HG03097 (cell line): ENCODE results near the gene PLPP2.

Experiments used
- ATAC-seq: cut with Tn5 transposase; IDR thresholded peaks from one replicate; pipeline ENCODE4 v1.9.1; 2021; ENCODE audit not compliant: unreplicated experiment, low FRiP score

The PLPP2 gene

DNA sequence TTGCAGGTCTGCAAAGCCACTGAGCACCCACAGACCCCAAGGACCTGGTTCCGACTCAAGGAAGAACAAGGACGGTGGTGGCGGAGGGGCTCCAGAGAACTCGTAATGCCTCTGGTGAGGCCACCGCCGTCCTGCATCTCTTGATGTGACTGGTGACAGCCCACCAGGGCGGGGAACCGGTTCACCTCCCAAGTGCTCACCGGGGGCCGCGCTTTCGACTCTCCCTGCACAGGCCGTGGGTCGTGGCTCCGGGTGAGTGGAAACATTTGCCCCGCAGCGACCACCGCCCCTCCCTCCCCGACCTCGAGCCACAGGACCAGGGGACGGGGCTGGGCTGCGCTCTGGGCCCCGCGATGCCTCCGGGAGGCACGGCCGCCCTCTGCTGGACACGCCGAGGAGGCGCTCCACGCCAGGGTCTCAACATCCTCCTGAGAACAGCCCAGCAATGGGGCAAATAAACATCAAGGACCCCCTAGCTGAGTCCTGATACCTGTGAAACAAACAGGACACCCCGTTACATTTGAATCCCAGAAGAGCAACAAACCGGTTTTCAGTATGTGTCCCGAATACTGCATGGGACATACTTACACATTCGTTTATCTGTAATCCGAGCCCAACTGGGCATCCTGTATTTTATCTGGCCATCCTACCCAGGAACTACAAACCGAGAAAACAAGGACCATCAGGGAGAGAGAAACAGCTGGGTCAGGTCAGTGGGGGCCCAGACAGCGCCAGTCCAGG, 3.9 kb upstream of the PLPP2 start:
- no peak for ATAC-seq

DNA sequence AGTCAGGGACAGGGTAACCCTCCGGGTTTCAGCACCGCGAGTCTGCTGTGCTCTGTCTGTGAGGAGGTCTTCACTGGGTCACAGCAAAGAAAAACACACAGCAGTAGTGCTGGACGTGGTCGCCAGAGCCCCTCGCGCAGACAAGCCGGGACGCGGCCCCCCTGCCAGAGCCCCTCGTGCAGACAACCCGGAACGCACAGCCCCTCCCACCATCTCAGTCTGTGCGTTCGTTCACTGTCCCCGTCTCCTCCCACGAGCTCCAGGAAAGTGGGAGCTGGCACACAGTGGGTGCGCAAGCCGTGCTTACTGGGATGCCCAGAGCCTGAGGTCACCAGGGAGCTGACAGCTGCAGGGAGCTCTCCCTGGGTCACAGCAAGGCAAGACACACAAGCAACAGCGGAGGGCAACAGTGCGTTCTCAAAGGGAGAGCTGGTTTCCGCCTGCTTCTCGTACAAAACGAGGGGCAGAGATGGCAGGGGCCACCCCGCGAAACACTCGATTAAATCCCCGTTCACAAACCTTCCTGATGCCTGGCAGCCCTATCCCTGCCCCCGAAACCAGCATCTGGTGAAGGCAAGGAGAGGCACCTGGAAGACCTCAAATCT, 3.2 kb upstream of the PLPP2 start:
- no peak for ATAC-seq

DNA sequence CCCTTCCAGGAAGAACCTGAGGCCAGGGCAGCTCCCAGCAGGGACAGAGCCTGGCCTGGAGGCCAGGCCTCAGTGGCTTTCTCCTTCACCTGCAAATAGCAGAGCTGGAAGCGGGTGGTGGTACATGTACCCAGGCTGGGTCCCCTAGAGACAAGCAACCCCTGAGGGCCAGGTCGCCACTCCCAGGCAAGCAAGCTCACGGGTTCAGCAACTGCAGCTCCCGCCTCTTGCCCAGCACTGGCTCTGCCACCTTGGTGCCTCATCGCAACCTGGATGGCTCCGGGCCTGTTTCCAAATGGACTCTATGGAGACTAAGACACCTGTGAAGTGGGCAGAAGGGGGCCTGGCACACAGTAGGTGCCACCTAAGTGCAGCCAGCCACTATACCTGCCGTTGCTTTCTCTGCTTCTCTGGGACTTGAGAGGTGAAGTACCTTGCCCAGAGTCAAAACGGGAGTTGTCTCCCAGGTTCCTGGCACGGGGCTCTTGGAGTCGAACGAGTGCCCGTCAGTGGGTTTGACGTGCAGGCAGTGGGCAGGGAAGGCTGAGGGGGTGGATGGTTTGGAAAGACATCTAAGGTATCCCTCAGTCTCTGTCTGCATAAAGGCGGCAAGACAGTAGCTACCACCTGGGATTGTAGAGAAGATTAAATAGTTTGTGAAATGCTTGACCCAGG, 2.4 kb upstream of the PLPP2 start:
- ATAC-seq = no peak

DNA sequence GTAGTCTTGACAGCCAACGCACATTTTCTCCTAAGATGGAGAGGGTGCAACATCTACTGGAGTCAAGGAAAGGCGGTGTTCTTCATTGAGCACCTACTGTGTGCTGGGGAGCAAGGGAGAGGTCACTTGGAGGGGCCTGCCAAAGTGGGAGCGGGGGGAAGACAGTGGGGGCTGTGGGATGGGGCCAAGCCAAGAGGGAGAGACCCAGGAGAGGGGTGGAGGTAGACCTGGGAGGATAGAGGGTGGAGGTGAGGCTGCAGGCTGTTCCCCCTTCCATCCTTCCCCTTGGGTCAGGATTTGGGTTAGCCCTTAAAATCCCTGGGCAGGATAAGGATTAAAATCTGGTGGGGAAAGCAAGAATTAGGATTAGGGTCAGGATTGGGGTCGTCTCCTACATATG, 1.7 kb upstream of the PLPP2 start:
- no peak for ATAC-seq

DNA sequence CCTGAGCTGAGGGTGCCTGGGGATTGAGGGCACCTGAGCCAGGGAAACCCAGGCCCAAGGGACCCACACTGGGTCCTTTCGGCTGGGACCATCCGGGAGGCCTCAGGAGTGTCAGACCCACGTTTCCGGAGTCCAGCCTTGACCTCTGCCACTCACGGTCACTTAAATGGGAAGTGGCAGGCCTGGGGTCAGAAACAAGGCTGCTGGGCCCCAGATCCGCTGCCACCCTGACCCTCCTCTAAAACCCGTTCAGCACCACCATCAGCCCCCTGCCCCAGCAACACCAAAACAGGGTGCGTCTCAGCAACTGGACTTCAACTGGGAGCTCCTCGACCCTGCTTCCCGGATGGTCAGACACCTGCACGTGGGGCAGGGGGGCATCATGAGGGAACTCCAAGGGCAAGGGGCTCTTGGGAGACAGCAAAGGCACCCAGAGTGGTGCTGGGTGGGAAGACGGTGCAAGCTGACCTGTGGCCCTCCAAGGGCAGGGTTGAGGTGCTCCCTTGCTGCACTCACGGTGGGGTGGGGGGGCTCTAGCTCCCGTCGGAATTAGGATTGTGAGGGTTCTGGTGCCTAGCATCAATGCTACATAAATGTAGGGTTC, 1.2 kb upstream of the PLPP2 start:
- no peak for ATAC-seq

DNA sequence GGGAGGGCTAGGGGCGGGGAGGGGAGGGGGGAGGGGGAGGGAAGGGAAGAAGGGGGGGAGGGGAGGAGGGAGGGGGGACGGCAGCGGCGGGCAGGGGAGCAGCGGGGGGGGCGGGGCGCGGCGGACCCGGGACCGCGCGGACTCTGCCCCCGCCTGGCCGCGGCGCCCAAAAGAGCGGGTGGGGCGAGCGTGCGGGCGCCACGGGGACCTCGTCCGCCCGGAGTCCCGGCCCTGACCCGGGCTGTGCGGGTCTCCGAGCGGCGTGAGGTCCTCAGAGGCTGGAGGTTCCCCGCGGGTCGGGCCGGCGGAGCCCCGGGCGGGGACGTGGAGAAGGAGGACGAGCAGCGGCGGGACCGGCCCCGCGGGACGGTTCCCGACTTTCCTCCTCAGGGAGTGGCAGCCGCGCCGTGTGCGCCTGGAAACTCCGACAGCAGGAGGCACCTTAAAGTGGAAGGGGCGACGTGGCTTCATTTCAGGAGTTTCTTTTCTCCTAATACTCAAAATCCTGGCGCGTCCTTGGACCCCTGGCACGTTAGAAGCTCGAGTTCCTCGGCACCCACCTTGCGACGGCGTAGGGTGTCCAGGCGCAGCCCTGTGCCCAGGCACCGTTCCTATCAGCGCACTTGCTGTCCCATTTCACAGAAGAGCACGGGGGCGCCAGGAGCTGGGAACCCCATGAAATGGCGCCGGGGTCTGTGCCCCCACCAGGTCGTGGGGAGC, 518 bp upstream of the PLPP2 start:
- ATAC-seq = no peak

DNA sequence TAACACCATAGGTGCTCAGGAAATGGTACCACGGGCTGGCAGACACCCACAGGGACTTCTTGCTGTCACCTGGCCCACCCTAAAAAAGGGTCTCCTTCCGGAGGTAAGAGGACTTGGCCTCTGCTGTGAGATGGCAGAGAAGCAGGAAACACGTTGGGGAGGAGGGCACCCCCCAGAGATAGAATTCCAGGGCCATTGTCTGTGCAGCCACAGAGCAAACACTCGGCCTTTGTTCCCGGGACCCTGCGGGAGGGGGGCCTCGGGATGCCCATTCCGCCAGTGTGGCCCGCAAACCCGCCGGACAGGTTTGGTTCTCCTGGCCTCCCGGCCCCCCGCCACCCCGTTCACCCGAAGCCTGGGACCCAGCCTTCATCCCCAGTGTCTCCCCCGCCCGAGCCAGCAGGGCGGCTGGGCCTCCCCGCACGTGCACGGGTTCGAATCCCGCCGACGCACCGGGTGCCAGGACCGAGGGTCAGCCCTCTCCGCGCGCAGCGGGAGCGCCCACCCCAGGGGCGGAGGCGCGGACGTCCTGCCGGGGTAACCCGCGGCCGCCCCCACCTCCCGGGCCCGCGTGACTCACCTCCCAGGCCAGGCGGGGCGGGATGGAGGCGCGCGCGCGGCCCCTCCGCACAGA, 714 bp downstream of the PLPP2 start:
- no peak for ATAC-seq

DNA sequence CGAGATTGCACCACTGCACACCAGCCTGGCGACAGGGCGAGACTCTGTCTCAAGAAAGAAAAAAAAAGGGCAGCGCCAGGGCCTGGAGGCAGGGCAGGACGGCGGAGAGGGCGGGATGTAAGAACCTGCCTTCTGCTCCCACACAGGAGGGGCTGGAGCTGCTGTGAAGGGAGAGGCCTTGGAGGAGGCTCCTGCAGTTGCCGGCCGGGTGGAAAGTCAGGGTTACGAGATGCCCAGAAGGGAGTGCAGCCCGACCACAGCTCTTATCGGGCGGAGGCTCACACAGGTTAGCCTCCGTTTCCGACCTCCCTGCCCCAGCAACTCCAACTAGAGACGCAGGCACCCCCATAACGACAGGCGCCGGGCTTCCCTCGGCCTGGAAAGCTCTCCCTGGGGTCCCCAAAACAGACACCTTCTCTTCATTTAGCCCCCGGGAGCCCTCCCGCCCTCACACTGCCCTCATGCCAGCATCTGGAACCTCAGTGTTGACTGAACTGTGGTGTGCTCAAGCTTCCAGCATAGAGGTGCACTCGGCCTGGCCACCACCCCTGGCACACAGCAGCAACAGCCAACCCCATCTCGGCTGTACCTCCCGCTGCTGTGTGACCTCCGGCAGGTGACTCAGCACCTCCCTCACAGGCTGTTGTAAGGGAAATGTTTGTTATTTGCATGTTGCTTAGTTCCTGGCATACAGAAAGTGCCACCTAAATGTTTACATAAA, 1.4 kb downstream of the PLPP2 start:
- ATAC-seq = no peak

DNA sequence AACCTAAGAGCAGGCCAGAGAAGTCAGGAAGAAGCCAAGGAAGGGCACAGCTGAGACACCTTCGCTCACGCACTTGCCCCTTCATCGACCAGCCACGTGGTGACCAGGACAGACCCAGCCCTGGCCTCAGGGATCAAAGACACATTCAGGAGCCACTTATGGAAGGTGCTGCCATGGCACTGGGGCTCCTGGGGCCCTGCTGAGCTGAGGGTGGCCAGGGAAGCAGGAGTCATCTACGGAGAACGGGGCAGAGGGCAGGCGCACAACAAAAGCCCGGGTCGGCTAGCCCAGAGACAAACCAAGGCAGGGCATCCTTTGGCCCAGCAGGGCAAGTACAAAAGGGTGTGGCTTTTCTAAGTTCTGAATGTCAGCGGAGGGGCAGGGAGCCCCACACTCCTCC, 2.3 kb downstream of the PLPP2 start:
- no peak for ATAC-seq

DNA sequence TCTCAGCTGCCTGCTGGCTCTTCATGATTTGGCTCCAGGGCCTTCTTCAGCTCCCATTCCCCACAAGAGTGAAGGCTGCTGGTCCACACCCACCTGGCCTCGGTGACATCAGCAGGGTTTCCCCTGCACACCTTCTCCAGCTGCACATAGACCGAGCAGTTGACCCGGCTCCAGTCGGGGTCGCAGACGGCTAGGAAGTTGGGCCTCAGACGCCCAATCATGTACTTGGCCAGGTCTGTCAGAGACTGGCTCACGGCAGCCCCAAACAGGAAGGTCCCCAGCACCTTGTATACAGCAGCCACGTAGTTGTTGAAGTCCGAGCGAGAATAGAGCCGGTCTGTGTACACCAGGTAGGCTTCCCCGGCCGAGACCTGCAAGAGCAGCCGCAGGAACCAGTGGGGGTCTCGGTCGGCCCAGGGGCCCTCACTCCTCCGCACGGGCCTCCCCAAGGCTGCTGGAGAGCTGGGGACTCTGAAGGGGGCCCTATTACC, 3.8 kb downstream of the PLPP2 start:
- ATAC-seq = no peak

DNA sequence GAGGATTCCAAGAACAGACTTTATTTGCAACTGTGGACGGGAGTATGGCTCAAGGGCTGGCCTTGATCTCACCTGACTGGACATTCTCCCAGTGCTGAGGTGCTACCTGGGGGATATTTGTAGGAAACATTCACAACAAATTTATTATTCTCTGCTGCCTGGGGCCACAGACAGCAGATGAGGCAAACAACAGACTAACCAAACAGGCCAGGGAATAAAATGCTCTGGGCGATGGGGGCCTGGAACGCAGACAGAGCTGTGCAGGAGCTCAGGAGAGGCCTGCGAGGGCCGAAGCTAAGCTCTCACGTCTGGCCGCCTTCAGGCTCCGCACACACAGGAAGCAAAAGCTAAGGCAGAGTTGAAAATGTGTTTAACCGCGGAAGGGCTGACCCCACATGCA, 7.8 kb downstream of the PLPP2 start:
- ATAC-seq = no peak

DNA sequence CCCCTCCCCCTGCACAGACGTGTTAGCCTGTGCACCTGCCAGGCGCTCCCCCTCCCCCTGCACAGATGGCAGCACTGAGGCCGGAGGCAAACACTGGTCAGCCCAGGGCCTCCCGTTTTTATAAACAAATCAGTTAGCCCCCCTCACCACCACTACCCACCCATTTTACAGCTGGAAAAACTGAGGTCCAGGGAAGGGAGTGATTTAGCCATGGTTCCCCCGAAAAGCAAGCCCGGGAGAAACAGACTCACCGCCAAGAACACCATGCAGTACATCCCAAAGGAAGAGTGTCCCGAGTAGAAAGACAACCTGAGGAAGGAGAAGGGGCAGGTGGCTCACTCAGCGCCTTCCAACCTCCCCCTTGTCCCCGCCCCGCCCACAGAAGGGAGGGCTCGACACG, 8.7 kb downstream of the PLPP2 start:
- ATAC-seq = no peak

DNA sequence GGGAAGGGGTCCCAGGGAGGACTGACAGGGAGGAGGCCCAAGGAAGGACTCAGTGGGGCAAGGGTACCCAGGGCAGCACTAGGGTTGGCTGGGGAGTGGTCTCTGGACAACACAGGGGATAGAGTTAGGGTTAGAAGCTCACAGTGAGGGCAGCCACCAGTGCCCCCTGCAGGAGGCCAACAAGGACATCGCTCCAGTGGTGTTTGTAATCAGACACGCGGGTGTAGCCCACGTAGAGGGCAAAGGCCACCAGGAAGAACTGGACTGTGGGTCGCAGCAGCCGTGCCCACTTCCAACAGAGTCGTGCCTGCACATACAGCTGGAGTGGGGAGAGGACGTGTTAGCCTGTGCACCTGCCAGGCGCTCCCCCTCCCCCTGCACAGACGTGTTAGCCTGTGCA, 9.2 kb downstream of the PLPP2 start:
- ATAC-seq = no peak

DNA sequence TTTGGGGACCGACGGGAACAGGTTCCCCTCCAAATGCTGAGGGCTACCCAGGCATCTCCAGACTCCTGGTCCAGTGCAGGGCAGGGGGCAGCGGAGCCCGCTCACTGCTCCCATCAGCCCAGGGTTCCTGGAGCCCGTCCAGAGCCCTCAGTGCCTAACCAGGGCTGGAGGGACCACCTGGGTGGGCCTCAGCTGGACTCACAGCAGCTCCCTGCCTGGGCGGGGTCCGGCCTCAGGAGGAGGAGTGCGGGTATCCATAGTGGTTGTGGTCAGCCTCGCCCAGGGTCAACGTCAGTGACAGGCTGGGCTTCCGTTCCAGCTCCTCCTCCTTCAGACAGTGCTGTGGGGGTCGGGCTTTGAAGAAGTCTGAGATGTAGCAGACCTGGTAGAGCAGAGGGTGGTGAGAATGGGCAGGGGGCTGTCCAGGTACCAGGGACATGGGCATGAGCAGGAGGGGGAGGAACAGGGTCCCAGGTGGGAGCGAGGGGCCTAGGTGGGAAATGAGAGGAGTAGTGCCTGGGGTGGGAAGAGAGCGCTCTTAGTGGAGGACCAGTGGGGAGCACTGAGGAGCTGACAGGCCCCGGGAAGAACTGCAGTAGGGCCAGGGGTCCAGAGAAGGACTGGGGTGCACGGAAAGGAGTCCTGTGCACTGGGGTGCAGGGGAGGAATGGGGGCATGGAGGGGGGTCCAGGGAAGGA, 9.9 kb downstream of the PLPP2 start:
- no peak for ATAC-seq

DNA sequence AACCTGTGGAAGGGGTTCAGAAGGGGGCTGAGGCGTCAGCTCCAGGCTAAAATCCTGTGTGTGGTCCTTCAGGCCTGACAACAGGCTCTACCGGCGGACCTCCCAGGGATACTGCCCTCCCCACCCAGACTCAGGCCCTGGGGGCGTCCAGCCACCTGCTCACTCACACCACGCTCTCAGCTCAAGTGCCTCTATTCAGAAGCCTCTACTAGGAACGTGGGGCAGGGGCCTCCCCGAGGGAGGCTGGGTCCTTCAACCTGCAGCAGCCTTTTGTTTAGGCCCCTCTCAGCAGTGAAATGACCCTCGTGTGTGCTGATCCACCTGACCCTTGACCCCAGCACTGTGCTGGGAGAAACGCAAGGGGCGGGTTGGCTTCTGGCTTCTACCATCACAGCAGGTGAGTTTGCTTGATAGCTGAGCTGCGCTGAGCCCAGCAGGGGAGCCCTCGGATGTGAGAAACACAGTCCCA, 10.6 kb downstream of the PLPP2 start:
- no peak for ATAC-seq

DNA sequence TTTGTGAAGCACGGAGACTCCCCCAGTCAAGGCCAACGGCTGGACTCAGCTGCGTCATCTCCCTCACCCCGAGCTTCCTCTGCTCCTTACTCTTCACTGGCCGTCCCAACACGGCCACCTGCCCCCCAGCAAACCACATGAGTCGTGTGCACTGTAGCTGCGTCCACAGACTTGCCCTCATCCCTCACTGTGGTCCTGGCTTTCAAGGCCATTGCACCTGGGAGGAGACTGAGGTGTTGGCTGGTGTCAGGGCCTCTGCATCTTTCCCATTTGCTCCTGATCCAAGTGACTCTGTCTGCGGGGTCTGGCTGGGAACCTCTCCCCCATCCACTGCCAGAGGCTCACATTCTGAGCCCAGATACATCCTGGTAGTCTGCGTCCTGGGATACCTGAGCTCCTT, 11.5 kb downstream of the PLPP2 start:
- no peak for ATAC-seq

DNA sequence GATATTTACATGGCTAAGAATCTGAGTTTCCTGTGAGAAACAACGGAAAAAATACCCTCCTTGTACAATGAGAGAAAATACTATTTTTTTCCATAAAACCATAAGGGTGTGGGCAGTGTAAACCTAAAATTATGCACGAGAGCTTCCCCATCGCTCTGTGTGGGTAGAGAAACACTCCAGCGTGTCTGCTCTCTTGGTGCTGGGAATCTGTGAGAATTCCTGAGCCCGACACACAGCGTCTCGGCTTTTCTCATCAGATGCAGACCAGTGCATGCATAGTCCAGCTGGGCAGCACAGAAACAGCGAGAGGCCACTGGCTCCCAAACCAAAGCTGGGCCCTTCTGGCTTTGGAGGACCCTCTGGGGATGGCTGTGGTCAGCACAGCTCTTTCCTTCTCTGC, 12.0 kb downstream of the PLPP2 start:
- no peak for ATAC-seq

DNA sequence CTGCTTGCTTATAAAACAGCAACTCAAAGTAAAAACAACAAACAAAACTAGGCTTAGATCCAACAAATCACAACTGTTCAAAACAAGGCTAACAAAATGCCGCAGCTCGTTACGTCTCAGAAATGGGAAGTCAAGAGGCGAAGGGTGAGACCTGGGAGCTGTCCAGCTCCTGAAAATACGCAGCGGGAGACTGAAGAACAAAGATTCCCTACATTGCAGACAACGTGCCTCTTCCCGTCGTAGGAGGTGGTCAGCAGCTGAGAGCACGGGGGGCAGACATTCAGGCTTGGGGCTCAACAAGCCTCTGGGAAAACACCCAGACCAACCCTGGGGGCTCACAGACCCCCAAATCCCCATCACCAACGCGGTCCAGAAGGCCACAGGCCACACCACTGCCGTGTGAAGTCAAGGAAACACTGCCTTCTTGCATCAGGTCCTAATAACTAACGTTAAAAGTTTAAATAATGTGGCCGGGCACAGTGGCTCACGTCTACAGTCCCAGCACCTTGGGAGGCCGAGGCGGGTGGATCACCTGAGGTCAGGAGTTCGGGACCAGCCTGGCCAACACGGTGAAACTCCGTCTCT, 13.5 kb downstream of the PLPP2 start:
- ATAC-seq = no peak

DNA sequence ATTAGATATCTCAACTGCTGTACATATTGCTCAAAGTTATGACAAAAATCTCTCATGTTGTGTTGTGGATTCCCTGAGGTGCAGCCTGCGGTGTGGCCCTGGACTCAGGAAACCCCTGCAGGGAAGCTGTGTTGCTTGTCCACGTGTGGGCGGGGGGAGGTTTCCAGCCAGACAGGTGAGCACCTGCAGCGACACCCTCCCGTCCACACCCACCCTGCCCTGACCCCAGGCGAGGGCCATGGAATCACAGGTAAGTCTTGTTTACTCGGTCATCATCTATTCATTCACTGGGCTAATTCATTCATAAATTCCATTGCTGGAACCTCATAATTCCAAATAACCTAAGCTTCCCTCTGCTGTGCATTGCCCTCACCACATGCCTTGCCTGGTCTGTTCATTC, 14.1 kb downstream of the PLPP2 start:
- no peak for ATAC-seq
